GM19324 (cell line): Measurements from ENCODE around the gene NPHS1.
"Not testable (repeated sequence)": the region's sequence is repeated elsewhere in the genome, so short reads cannot be mapped to it uniquely, and the experiment has no call there.

Source experiments
- ATAC-seq: cut with Tn5 transposase; IDR thresholded peaks from one replicate; pipeline ENCODE4 v1.9.1; 2021; ENCODE audit warnings: mild to moderate bottlenecking, moderate library complexity; ENCODE audit not compliant: unreplicated experiment, low FRiP score

The NPHS1 gene

GRCh38 chr19:35852029-35852780 is at the start of gene NPHS1:
Gene NPHS1 (minus strand): TSS chr19:35852504. CDS start chr19:35851837, 667 bp downstream.
- no peak for ATAC-seq

GRCh38 chr19:35901055-35901644 is 48.8 kb upstream of the NPHS1 start:
- no peak for ATAC-seq

- ATAC-seq = peak; percentile 46
Observed at GRCh38 chr19:35899547-35900214, 47.4 kb upstream of the NPHS1 start.

- ATAC-seq = no peak
Observed at GRCh38 chr19:35898499-35898809, 46.1 kb upstream of the NPHS1 start.

GRCh38 chr19:35897706-35898451 is 45.6 kb upstream of the NPHS1 start:
- ATAC-seq = no peak

- no peak for ATAC-seq
Observed at GRCh38 chr19:35896643-35897040, 44.3 kb upstream of the NPHS1 start.

GRCh38 chr19:35895911-35896642 is 43.8 kb upstream of the NPHS1 start:
- ATAC-seq = no peak

GRCh38 chr19:35894342-35894741 is 42.0 kb upstream of the NPHS1 start:
- no peak for ATAC-seq

GRCh38 chr19:35891819-35892218 is 39.5 kb upstream of the NPHS1 start:
- ATAC-seq = not testable (repeated sequence)

GRCh38 chr19:35890113-35890650 is 37.9 kb upstream of the NPHS1 start:
- ATAC-seq = no peak

GRCh38 chr19:35889370-35890112 is 37.2 kb upstream of the NPHS1 start:
- no peak for ATAC-seq

GRCh38 chr19:35888398-35888797 is 36.1 kb upstream of the NPHS1 start:
- ATAC-seq = no peak

GRCh38 chr19:35887197-35887596 is 34.9 kb upstream of the NPHS1 start:
- no peak for ATAC-seq

GRCh38 chr19:35885904-35886303 is 33.6 kb upstream of the NPHS1 start:
- ATAC-seq = no peak

- no peak for ATAC-seq
Observed at GRCh38 chr19:35885225-35885738, 33.0 kb upstream of the NPHS1 start.

- no peak for ATAC-seq
Observed at GRCh38 chr19:35883882-35884281, 31.6 kb upstream of the NPHS1 start.

- no peak for ATAC-seq
Observed at GRCh38 chr19:35882114-35882832, 30.0 kb upstream of the NPHS1 start.

GRCh38 chr19:35879770-35880317 is 27.5 kb upstream of the NPHS1 start:
- no peak for ATAC-seq
